GM19452 (cell line): Measurements from ENCODE around the gene FEV.
"Not testable (repeated sequence)": the region's sequence is repeated elsewhere in the genome, so short reads cannot be mapped to it uniquely, and the experiment has no call there.

Experiments used
- ATAC-seq: cut with Tn5 transposase; IDR thresholded peaks from one replicate; pipeline ENCODE4 v1.9.1; 2021; ENCODE audit not compliant: unreplicated experiment

The FEV gene

GRCh38 chr2:218946621-218947020, 38.4 kb downstream of the FEV start:
- ATAC-seq, result no peak

DNA sequence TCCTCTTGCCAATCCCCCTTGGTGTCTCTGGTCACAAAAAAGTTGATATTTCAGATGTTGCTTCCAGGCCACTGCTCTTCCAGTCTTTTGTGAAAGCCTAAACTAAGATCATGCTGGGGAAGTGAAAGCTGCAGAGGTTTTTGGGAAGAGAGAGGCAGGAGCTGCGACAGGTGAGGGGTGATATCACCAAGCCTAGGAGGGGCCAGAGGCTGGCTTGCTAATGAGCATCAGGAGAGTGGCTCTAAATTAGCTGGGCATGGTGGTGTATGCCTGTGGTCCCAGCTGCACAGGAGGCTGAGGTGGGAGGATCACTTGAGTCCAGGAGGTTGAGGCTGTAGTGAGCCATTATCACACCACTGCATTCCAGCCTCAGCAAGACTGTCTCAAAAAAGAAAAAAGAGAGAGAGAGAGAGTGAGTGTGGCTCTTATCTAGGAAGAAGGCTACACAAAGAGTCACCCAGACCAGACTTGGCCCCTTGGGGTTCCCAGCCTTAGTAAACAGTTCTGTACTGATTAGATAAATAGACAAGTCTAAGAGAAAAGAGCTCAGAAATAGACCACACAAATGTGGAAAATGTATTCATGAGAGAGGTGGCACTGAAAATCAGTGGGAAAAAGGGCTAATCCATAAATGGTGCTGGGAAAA, 40.1 kb downstream of the FEV start:
- no peak for ATAC-seq

DNA sequence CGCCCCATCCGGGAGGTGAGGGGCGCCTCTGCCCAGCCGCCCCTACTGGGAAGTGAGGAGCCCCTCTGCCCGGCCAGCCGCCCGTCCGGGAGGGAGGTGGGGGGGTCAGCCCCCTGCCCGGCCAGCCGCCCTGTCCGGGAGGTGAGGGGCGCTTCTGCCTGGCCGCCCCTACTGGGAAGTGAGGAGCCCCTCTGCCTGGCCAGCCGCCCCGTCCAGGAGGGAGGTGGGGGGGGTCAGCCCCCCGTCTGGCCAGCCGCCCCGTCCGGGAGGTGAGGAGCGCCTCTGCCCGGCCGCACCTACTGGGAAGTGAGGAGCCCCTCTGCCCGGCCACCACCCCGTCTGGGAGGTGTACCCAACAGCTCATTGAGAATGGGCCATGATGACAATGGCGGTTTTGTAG, 53.2 kb downstream of the FEV start:
- not testable (repeated sequence) for ATAC-seq
